Measurements from ENCODE around the gene KDM6A.
"Not testable (repeated sequence)": the region's sequence is repeated elsewhere in the genome, so short reads cannot be mapped to it uniquely, and the experiment has no call there.

KDM6A gene

DNA sequence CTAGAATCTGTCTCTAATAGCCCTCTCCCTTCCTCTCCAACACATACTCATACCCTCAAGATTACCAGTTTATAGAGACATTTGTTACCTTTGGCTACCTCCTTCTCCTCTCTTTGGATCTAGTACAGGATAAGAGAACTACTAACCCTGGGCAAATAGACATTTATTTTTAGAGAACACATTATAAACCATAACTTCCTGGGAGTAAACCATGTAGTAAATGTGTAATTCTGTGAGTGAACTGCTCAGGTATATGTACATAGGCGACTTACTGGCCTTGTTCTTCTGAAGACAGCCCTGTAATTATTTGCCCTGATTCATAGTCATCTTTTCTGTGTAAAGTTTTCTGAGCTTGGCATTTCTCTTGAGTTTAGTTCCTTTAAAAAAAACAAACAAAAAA is 94.2 kb downstream of the KDM6A start:
- DNase-seq = no peak

GRCh38 chrX:44970709-44971108 is 97.7 kb downstream of the KDM6A start:
- no peak for DNase-seq

GRCh38 chrX:44971674-44972073 is 98.7 kb downstream of the KDM6A start:
- no peak for DNase-seq

- no peak for DNase-seq
These were observed 99.1 kb downstream of the KDM6A start for GRCh38 chrX:44972132-44972531.

DNA sequence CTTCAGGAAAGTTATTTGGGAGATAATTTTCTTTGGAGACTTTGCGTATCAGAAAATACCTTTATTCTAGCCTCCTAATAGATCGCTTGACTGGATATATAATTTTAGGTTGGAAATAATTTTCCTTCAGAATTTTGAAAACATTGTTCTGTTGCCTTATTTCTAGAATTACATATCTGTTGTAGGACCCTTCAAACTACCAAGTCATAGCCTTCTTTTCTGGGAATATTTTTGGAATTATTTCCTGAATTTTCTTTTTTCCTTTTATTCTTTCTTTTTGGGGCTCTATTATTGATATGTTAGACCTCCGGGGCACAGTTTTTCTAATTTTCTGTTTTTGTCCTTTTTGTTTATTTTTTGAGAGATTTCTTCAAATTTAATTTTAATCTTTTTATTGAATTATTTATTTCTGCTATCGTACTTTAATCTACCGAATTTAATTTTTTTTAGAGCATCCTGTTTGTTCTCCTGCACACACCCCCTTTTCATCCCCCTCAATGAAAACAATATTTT is 100.5 kb downstream of the KDM6A start:
- DNase-seq = no peak

GRCh38 chrX:44974451-44974850 is 101.5 kb downstream of the KDM6A start:
- no peak for DNase-seq

DNA sequence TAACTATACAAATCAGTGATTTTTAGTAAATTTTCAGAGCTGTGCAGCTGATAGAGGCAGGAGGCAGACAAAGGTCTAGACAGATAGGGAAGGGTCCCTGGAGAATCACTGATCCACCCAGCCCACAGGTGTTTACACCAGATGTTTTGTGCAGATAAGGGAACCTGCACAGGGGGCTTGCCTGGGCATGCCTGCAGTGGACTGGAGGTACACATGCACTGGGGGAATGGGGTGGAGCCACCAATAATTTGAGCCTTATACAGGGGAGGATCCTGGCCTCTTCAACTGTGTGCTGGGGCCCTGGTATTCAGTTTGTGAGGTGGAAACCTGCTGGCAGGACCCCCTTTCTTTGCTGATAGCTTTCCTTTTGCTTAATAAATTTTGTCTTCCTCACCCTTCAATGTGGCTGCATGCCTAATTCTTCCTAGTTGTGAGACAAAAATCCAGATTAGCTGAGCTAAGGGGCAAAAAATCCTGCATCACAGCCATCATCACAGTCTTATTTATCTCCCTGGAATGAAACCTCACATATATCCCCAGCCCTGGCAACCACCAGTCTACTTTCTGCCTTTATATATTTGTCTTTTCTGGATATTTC is 102.8 kb downstream of the KDM6A start:
- no peak for DNase-seq

DNA sequence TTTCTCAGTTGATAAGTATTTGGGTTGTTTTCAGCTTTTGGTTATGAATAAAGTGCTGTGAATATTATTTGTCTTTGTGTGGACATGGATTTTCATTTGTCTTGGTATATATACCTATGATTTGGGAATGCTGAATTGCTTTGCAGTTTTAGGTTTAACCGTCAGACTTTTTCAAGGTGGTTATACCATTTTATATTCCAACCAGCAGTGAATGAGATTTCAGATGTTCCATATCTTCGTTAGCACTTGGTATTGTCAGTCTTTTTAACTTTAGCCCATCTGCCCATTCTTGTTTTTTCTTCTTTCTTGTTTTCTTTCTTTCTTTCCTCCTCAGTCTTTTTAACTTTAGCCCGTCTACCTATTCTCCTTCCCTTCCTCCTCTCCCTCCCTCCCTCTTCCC is 106.0 kb downstream of the KDM6A start:
- no peak for DNase-seq

DNA sequence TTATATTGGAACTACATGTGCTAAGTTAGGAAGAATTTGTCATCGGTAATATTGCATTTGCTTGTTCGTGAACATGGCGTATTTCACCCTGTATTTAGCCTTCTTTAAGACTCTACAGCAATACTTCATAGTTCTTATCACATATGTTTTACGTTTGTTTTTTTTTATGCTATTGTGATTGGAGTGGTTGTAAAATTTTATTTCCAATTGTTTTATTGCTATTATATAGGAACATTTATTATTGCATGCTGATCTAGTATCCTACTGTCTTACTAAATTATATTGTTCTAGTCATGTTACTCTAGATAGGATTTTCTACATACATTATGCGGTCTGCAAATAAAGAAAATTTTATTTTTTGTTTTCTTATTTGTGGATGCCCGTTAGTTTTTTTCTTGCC is 107.4 kb downstream of the KDM6A start:
- DNase-seq = no peak

DNA sequence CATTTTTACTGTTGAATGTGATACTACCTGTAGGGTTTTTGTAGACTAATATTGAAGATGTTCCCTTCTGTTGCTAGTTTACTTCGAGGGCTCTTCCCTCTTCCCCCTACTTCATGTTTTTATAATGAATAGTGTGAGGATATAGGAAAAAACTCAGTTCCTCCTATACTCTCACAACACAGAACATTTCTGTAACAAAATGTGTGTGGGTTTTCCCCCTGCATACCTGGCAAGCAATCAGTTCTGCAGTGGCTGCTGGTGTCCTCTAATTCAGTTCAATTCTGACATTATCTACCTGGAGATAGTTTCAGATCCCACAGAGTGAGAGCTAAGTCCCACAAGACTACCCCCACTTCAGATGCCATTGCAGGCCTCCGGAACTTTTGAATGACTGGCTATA is 107.9 kb downstream of the KDM6A start:
- no peak for DNase-seq

GRCh38 chrX:44989995-44990770 is 117.2 kb downstream of the KDM6A start:
- no peak for DNase-seq

DNA sequence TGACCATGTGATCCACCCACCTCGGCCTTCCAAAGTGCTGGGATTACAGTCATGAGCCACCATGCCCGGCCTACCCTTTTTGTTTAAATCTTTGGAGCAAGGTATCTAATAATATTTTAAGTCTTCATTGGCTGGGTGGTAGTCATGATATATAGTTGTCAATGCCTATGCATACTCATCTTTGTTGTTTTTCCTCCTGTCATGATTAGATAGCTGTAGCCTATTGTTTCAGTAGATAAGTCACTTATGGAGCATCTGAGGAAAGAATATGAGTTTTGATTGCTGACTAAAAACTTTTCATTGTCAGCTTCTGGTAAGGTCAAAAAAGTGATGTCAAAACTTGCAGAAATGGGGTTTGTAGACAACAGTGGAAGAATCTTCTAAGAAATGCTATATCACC is 119.8 kb downstream of the KDM6A start:
- no peak for DNase-seq

- DNase-seq = no peak
These were observed 123.3 kb downstream of the KDM6A start for GRCh38 chrX:44996277-44996676.

DNA sequence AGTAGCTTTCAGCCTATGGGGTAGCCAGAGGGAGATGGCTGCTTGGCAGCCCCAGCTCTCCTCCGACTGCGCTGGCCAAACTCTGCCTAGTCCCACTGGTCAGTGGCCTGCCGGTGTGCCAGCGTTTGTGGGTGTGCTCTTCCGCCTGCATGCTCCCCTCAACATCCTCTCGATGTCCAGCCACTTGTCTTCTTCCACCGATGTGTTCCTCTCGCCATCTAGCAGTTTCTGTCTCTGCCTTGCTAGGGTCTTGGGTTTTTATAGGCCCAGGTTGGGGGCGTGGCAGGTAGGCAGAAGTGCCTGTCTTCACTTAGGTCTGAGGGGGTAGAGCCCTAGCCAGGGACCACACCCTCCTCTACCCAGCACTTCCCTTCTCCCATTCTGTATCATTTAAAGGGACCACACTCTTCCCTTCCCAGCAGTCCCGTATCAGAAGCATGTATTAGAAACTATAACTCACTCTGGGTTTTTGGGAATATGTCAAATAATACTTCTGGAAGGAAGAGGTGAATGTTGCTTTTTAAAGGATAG is 124.4 kb downstream of the KDM6A start:
- no peak for DNase-seq

GRCh38 chrX:44997888-44998287 is 124.9 kb downstream of the KDM6A start:
- no peak for DNase-seq

DNA sequence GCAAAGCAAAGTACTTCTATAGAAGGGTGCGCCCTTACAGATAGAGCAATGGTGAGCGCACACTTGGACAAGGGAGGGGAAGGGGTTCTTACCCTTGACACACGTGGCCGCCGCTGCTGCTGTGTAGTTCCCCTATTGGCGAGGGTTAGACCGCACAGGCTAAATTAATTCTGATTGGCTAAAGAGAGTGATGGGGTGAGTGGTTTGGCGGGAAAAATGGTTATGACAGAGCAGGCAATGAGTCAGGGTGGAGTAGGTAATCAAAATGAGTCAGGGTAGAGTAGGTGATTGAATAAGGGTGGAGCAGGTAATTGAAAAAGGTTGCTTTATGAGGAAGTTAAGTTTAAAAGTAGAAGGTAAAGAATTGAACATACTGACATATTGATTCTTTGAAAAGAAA is 126.2 kb downstream of the KDM6A start:
- DNase-seq = not testable (repeated sequence)

GRCh38 chrX:44999872-45000271 is 126.9 kb downstream of the KDM6A start:
- not testable (repeated sequence) for DNase-seq

DNA sequence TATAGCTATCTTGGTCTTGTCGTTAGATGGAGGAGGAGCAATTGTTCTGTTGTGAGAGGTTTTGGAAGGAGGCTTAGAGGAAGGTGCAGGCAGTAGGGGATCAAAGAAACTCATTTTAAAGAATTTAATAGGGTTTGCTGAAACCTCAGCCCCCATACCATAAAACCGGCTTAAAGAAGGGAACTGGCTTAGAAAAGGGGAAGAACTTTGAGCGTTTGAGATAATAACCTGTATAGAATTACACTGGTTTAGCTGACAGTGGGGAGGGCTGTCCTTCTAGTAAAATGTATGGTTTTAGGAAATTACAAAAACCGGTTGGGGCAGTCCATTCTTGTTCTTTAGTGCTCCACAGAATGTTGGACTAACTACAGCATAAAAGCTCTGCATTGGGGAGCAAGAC is 128.1 kb downstream of the KDM6A start:
- no peak for DNase-seq

DNA sequence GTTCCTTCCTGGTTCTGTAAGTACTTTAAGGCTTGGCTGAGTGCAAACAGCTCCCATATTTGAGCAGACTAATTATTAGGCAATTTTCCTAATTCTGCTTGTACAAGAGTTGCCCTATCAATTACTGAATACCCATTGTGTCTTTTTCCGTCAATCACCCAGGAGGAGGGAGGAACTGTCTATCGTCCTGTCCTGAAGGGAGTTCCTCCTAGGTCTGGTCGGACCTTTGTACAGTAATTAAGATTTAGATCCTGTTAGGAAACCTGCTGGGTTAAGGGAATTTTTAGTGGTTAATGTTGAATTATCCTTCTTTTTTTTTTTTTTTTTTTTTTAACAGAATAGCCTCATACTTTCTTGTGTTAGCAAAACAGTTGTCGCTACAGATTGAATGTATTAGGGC is 130.1 kb downstream of the KDM6A start:
- DNase-seq = no peak

DNA sequence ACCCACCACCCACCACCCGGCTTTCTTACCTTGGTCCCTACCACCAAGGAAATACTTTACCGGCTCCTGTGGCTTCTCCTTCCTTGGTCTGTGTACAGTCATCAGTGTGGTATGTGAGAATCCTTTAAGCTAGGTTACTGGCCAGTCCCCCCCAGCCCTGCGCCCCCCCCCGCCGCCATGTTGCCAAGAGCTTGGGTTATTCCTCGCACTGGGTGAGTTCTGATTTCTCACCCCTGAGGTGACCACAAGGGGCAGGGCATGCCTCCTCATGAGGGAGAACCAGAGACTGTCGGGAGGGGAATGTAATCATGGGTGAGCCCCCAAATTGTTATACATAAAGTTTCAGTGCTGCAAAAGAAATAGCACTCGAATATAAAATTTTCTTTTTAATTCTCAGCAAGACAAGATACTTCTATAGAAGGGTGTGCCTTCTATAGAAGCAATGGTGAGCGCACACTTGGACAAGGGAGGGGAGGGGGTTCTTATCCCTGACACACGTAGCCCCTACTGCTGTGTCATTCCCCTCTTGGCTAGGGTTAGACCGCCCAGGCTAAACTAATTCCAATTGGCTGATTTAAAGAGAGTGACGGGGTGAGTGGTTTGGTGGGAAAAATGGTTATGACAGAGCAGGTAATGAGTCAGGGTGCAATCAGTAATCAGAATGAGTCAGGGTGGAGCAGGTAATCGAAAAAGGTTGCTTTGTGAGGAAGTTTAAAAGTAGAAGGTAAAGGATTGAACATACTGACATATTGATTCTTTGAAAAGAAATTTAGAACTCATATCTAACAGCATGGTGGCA is 133.2 kb downstream of the KDM6A start:
- no peak for DNase-seq

GRCh38 chrX:45007598-45007997 is 134.6 kb downstream of the KDM6A start:
- no peak for DNase-seq

DNA sequence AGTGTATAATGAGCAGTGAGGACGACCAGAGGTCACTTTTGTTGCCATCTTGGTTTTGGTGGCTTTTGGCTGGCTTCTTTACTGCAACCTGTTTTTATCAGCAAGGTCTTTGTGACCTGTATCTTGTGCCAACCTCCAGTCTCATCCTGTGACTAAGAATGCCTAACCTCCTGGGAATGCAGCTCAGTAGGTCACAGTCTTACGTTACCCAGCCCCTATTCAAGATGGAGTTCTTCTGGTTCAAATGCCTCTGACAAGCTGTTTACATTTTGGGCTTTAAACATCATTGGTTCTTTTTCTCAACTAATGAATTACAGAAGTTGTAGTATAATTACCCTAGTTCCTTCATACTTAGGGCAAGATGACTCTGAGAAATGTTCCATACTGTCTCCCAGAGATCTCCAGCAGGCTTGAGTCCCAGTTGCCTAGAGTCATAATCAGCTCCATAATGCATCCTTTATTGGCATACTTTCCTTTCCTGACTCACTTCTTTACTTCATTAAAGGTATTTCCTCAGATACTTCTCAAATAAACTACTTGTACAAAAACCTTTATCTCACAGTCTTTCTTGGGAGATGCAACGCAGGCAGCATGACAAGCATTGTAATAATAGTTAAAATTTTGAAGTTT is 136.5 kb downstream of the KDM6A start:
- DNase-seq = no peak

GRCh38 chrX:45011131-45011530 is 138.1 kb downstream of the KDM6A start:
- no peak for DNase-seq

Data from NCI-H510A treated with DMSO at 0.1 percent for 48 hours (cell line).